Type B pancreatic cell (in vitro differentiated cells): ENCODE results near the gene RNF144A. TPM values are rescaled to one million over a fixed set of nuclear protein-coding genes. Genes with fewer than 3 reads are reported as not detected.

ENCODE experiments used
- DNase-seq: peaks from one replicate; pipeline ENCODE4 v3.0.0; 2021; ENCODE audit warnings: mixed read lengths; ENCODE audit not compliant: unreplicated experiment; ENCODE audit errors: extremely low spot score
- H3K27ac Mint-ChIP-seq: 2 replicates; pipeline ENCODE4 v1.8.0; 2021; ENCODE audit warnings: mild to moderate bottlenecking, mixed read lengths
- H3K27me3 Mint-ChIP-seq: 2 replicates; pipeline ENCODE4 v1.8.0; 2021; ENCODE audit warnings: mixed read lengths
- H3K36me3 Mint-ChIP-seq: 2 replicates; pipeline ENCODE4 v1.8.0; 2021; ENCODE audit warnings: mixed read lengths
- H3K4me1 Mint-ChIP-seq: one replicate; pipeline ENCODE4 v1.8.0; 2021; ENCODE audit warnings: mixed read lengths; ENCODE audit not compliant: unreplicated experiment
- H3K4me3 Mint-ChIP-seq: 2 replicates; pipeline ENCODE4 v1.8.0; 2021; ENCODE audit warnings: mild to moderate bottlenecking, mixed read lengths
- H3K9me3 Mint-ChIP-seq: 2 replicates; pipeline ENCODE4 v1.8.0; 2021; ENCODE audit warnings: mixed read lengths
- CTCF ChIP-seq: fragments of 200-600 bp; sonication (generic); conservative IDR thresholded peaks from 2 replicates; pipeline ENCODE4 v1.5.0; 2021; ENCODE audit warnings: antibody characterized with exemption, mild to moderate bottlenecking
- total RNA-seq: library from RNA; stranded (reverse); gene quantifications from 2 replicates; pipeline ENCODE4 v1.2.1, GENCODE V29; 2021; ENCODE audit warnings: low replicate concordance

The RNF144A gene
- total RNA-seq, 1 donor from 2014 or later: 35.6 TPM

DNA sequence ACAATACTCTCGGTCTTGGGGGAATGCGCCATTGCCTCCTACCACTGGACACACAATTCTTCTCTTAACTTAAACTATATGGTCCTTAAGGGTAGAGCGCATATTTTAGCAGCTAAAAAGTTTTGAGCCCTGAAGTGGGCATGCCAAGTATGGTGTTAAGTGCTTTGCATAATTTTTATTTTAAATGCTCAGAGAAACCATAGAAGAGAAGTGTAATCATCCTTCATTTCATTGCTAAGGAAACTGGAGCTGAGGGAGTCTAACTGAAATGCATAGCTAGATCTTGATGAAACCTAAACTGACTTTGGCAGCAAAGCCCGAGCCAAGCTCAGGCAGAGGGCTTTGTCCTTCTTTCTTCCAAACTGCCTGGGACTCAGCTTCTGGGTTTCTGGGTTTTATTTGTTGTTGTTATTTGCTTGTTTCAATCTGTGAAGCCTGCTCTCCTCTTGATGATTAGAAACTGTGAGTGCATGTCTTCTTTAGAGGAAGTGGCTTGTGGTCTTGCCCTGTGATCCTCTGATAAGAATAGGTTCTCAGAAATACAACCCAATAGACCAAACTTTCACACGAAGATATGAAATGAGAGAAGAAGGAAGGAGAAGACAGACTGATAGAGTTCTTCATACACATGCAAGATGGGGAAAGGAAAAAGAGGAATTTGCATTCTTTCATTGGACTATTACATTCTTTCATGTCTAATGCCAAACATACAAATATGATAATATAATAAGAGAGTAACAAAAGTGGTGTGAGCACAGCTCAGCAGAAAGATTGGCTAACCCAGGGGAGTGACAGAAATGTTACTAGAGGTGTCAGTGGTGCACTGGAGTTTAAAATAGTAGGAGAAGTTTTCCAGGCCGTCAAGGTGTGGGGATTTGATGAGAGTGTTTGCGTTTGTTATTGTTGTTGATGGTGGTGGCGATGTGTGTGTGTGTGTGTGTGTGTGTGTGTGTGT, 7.5 kb upstream of the RNF144A start:
- H3K4me1 Mint-ChIP-seq: no peaks in the 10 kb centered on the region
- no peaks in the 10 kb centered on the region for H3K9me3 Mint-ChIP-seq
- DNase-seq: no peak
- TF ChIP-seq CTCF: no peak
- H3K27ac Mint-ChIP-seq: no peak overlapping the region
- H3K27me3 Mint-ChIP-seq: no peaks in the 10 kb centered on the region
- H3K36me3 Mint-ChIP-seq: peaks cover 4% of the 10 kb centered on the region
- no peak overlapping the region for H3K4me3 Mint-ChIP-seq

GRCh38 chr2:6911721-6912120, 5.5 kb upstream of the RNF144A start:
- no peaks in the 10 kb centered on the region for H3K4me1 Mint-ChIP-seq
- TF ChIP-seq CTCF: no peak
- no peaks in the 10 kb centered on the region for H3K9me3 Mint-ChIP-seq
- no peak overlapping the region for H3K27ac Mint-ChIP-seq
- no peak for DNase-seq
- no peak overlapping the region for H3K4me3 Mint-ChIP-seq
- peaks cover 4% of the 10 kb centered on the region for H3K36me3 Mint-ChIP-seq
- H3K27me3 Mint-ChIP-seq: no peaks in the 10 kb centered on the region

- no peaks in the 10 kb centered on the region for H3K4me1 Mint-ChIP-seq
- no peak overlapping the region for H3K4me3 Mint-ChIP-seq
- H3K9me3 Mint-ChIP-seq: no peaks in the 10 kb centered on the region
- DNase-seq: no peak
- peaks cover 4% of the 10 kb centered on the region for H3K36me3 Mint-ChIP-seq
- no peaks in the 10 kb centered on the region for H3K27me3 Mint-ChIP-seq
- TF ChIP-seq CTCF: no peak
- H3K27ac Mint-ChIP-seq: no peak overlapping the region
Observed at GRCh38 chr2:6913415-6914157, 3.6 kb upstream of the RNF144A start.

DNA sequence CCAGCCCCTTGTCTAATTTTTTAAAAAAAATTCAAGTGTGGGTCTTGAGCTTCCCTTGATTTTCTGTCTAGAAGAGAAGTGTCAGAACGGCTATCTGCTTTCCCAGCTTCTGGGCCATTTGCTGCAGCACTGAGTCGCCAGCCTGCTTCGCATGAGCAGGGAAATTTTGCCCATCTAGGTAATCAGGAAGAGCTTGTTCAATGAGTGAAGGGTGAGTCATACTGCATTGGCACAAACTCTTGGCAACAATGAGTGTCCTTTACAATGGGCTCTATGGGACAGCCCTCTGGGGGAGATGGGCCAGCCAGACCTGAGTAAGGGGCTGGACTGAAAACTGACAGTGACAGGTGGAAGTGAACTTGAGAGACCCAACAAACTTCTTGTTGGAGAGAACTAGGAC, 2.4 kb upstream of the RNF144A start:
- H3K4me1 Mint-ChIP-seq: peaks cover 10% of the 10 kb centered on the region
- H3K27me3 Mint-ChIP-seq: no peaks in the 10 kb centered on the region
- peaks cover 12% of the 10 kb centered on the region for H3K36me3 Mint-ChIP-seq
- H3K9me3 Mint-ChIP-seq: no peaks in the 10 kb centered on the region
- H3K4me3 Mint-ChIP-seq: no peak overlapping the region
- H3K27ac Mint-ChIP-seq: no peak overlapping the region
- no peak for DNase-seq
- no peak for TF ChIP-seq CTCF

DNA sequence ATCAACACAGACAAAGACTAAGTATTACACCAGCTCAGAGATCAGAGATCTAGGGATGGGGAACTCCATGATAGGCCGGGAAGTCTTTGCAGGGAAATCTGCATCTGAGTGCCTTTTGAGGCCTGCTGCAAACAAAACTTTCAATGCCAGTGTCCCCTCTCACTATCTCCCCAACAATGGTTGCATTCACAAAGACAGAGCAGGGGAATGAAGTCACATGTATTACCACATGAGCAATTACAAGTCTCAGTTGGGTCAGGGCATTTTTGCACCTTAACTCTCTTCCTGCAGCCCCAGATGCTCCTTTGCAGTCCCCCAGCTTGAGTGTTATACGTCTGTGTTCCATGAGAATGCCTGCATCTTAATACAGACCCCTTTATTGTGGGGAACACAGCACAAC, 1.8 kb upstream of the RNF144A start:
- H3K36me3 Mint-ChIP-seq: peaks cover 12% of the 10 kb centered on the region
- H3K27me3 Mint-ChIP-seq: no peaks in the 10 kb centered on the region
- no peak for TF ChIP-seq CTCF
- no peak for DNase-seq
- peak overlapping the region; percentile 32 for H3K4me3 Mint-ChIP-seq
- no peaks in the 10 kb centered on the region for H3K9me3 Mint-ChIP-seq
- peaks cover 12% of the 10 kb centered on the region for H3K4me1 Mint-ChIP-seq
- no peak overlapping the region for H3K27ac Mint-ChIP-seq
